Measurements from ENCODE around the gene CAMTA1. TPM values are rescaled to one million over a fixed set of nuclear protein-coding genes. Genes with fewer than 3 reads are reported as not detected.

The CAMTA1 gene
- total RNA-seq, 1 experiment from 2014 or later = 50.3 TPM

GRCh38 chr1:6995789-6996188 lies 210.5 kb downstream of the CAMTA1 start:
- Mint-ChIP-seq H3K4me3 (ENCODE audit: low read depth, unreplicated experiment) (no peak overlapping the region), H3K9me3 (ENCODE audit: low read depth, unreplicated experiment) (no peaks in the 10 kb centered on the region), H3K27me3 (ENCODE audit: unreplicated experiment) (peaks cover 46% of the 10 kb centered on the region), H3K4me1 (ENCODE audit: low read depth, unreplicated experiment) (no peaks in the 10 kb centered on the region), H3K36me3 (ENCODE audit: insufficient read depth, unreplicated experiment) (no peaks in the 10 kb centered on the region), H3K27ac (ENCODE audit: unreplicated experiment) (no peak overlapping the region)
- CTCF ChIA-PET = no interaction called here
- TF ChIP-seq, protein P1, sequence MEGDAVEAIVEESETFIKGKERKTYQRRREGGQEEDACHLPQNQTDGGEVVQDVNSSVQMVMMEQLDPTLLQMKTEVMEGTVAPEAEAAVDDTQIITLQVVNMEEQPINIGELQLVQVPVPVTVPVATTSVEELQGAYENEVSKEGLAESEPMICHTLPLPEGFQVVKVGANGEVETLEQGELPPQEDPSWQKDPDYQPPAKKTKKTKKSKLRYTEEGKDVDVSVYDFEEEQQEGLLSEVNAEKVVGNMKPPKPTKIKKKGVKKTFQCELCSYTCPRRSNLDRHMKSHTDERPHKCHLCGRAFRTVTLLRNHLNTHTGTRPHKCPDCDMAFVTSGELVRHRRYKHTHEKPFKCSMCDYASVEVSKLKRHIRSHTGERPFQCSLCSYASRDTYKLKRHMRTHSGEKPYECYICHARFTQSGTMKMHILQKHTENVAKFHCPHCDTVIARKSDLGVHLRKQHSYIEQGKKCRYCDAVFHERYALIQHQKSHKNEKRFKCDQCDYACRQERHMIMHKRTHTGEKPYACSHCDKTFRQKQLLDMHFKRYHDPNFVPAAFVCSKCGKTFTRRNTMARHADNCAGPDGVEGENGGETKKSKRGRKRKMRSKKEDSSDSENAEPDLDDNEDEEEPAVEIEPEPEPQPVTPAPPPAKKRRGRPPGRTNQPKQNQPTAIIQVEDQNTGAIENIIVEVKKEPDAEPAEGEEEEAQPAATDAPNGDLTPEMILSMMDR (IDR thresholded peaks at IDR 0.05; ENCODE audit: unreplicated experiment) = no peak
- BruUV-seq (replicated peaks) = no TSS peak
- no peak for DNase-seq
- intact Hi-C loops (cut with micrococcal nuclease; ENCODE audit: unreplicated experiment) = no loop called here

DNA sequence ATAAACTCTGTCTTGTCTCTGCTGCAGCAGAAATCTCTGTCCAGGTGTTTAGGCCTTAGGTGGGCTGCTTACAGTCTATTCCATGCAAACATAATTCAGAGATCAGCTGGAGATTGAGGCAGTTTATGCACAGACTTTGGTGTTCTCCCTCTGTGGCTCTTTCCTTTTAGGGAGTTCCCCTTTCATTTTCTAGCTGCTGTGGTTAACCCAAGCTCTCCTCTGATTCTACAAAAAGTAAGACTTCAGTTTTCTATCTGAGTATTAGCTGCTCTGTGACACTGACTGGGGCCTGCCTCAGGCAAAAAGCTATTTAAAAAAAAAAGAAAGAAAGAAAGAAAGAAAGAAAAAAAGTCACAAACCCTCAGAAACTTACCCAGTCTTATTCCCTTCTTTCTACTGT lies 211.1 kb downstream of the CAMTA1 start:
- Mint-ChIP-seq H3K27ac (ENCODE audit: unreplicated experiment) (no peak overlapping the region), H3K36me3 (ENCODE audit: insufficient read depth, unreplicated experiment) (no peaks in the 10 kb centered on the region), H3K4me1 (ENCODE audit: low read depth, unreplicated experiment) (no peaks in the 10 kb centered on the region), H3K9me3 (ENCODE audit: low read depth, unreplicated experiment) (no peaks in the 10 kb centered on the region), H3K27me3 (ENCODE audit: unreplicated experiment) (peaks cover 48% of the 10 kb centered on the region), H3K4me3 (ENCODE audit: low read depth, unreplicated experiment) (no peak overlapping the region)
- no peak for DNase-seq
- CTCF ChIA-PET = no interaction called here
- no TSS peak for BruUV-seq (replicated peaks)
- intact Hi-C loops (cut with micrococcal nuclease; ENCODE audit: unreplicated experiment) = no loop called here
- TF ChIP-seq, protein P1 (IDR thresholded peaks at IDR 0.05; ENCODE audit: unreplicated experiment) = no peak

- intact Hi-C loops (cut with micrococcal nuclease; ENCODE audit: unreplicated experiment) = no loop called here
- peaks cover 53% of the 10 kb centered on the region for H3K27me3 Mint-ChIP-seq (ENCODE audit: unreplicated experiment)
- H3K36me3 Mint-ChIP-seq (ENCODE audit: insufficient read depth, unreplicated experiment) = no peaks in the 10 kb centered on the region
- no peaks in the 10 kb centered on the region for H3K4me1 Mint-ChIP-seq (ENCODE audit: low read depth, unreplicated experiment)
- no TSS peak for BruUV-seq (replicated peaks)
- DNase-seq = no peak
- CTCF ChIA-PET = no interaction called here
- no peak overlapping the region for H3K4me3 Mint-ChIP-seq (ENCODE audit: low read depth, unreplicated experiment)
- no peak overlapping the region for H3K27ac Mint-ChIP-seq (ENCODE audit: unreplicated experiment)
- H3K9me3 Mint-ChIP-seq (ENCODE audit: low read depth, unreplicated experiment) = no peaks in the 10 kb centered on the region
- TF ChIP-seq, protein P1 (IDR thresholded peaks at IDR 0.05; ENCODE audit: unreplicated experiment) = no peak
These were observed 211.6 kb downstream of the CAMTA1 start for GRCh38 chr1:6996866-6997265.

GRCh38 chr1:6998267-6998666 lies 213.0 kb downstream of the CAMTA1 start:
- CTCF ChIA-PET = interaction anchor here (1.0 to 1.4 kb wide), 2 partner anchors 44 to 210 kb away, joined by 3 read pairs; no protein-coding TSS in a partner anchor
- TF ChIP-seq, protein P1 (IDR thresholded peaks at IDR 0.05; ENCODE audit: unreplicated experiment) = peak; percentile 26
- BruUV-seq (replicated peaks) = no TSS peak
- intact Hi-C loops (cut with micrococcal nuclease; ENCODE audit: unreplicated experiment) = no loop called here
- Mint-ChIP-seq H3K36me3 (ENCODE audit: insufficient read depth, unreplicated experiment) (no peaks in the 10 kb centered on the region), H3K27ac (ENCODE audit: unreplicated experiment) (no peak overlapping the region), H3K4me3 (ENCODE audit: low read depth, unreplicated experiment) (no peak overlapping the region), H3K27me3 (ENCODE audit: unreplicated experiment) (peaks cover 58% of the 10 kb centered on the region), H3K9me3 (ENCODE audit: low read depth, unreplicated experiment) (no peaks in the 10 kb centered on the region), H3K4me1 (ENCODE audit: low read depth, unreplicated experiment) (no peaks in the 10 kb centered on the region)
- DNase-seq = peak; percentile 62
